Common myeloid progenitor, CD34-positive (primary cell): Measurements from ENCODE around the gene ECE2.
A peak's percentile ranks its signal among the peaks of the same experiment; 100 is the strongest.

Source experiments
- CTCF ChIA-PET: fragments of 350-600 bp; sonication (Branson Sonifier 250); formaldehyde crosslinking; loops from one replicate; lab custom pipeline; 2021; ENCODE audit warnings: antibody characterized with exemption; lab: Charles Lee
- POLR2A ChIA-PET: fragments of 350-600 bp; sonication (Branson Sonifier 250); formaldehyde crosslinking; loops from one replicate; lab custom pipeline; 2021; ENCODE audit warnings: antibody characterized with exemption; lab: Charles Lee
- DNase-seq, 3 donors: peaks; one replicate each; pipeline versions ENCODE4 v3.0.0 to v3.0.0-alpha.2; 2013
- H3K27ac ChIP-seq, 2 experiments: 1 replicate in 1 of 2; 2 replicates in 1 of 2; pipeline ENCODE4 v1.7.0; 2013; ENCODE audit warnings: inconsistent platforms in 2 of 2, low read length in 2 of 2, mild to moderate bottlenecking in 2 of 2, low read depth in 1 of 2, moderate library complexity in 1 of 2; ENCODE audit not compliant: severe bottlenecking in 2 of 2, insufficient read depth in 1 of 2, poor library complexity in 1 of 2
- H3K27me3 ChIP-seq, 5 experiments: replicated peaks in 2 of 5; 1 replicate in 3 of 5; 2 replicates in 2 of 5; pipeline versions ENCODE4 v1.6.1 to v1.7.0; 2013; ENCODE audit warnings: low read length in 4 of 5, mild to moderate bottlenecking in 2 of 5, moderate library complexity in 2 of 5, inconsistent platforms in 1 of 5; ENCODE audit not compliant: insufficient read depth in 5 of 5, control insufficient read depth in 4 of 5
- H3K36me3 ChIP-seq, 4 experiments: 1 replicate in 2 of 4; 2 replicates in 2 of 4; pipeline versions ENCODE4 v1.6.1 to v1.7.0; 2013; ENCODE audit warnings: low read length in 3 of 4, control low read depth in 1 of 4, mild to moderate bottlenecking in 1 of 4; ENCODE audit not compliant: control insufficient read depth in 4 of 4, insufficient read depth in 4 of 4
- H3K4me1 ChIP-seq, 4 experiments: 1 replicate in 3 of 4; 2 replicates in 1 of 4; pipeline versions ENCODE4 v1.6.1 to v1.7.1; 2013; ENCODE audit warnings: low read length in 3 of 4, mild to moderate bottlenecking in 3 of 4, control low read depth in 1 of 4, inconsistent platforms in 1 of 4, moderate library complexity in 1 of 4; ENCODE audit not compliant: control insufficient read depth in 4 of 4, insufficient read depth in 4 of 4; ENCODE audit errors: control extremely low read depth in 1 of 4
- H3K4me3 ChIP-seq, 7 experiments: 1 replicate in 4 of 7; 2 replicates in 3 of 7; pipeline versions ENCODE4 v1.5.1 to v1.7.0; 2013; ENCODE audit warnings: mild to moderate bottlenecking in 7 of 7, low read length in 6 of 7, moderate library complexity in 6 of 7, inconsistent platforms in 2 of 7, low read depth in 2 of 7, control low read depth in 1 of 7; ENCODE audit not compliant: insufficient read depth in 4 of 7, control insufficient read depth in 1 of 7; ENCODE audit errors: extremely low read depth in 1 of 7
- H3K9me3 ChIP-seq, 5 experiments: 1 replicate in 4 of 5; 2 replicates in 1 of 5; pipeline versions ENCODE4 v1.6.1 to v1.7.1; 2013; ENCODE audit warnings: low read length in 4 of 5, mild to moderate bottlenecking in 2 of 5, inconsistent platforms in 1 of 5, low read depth in 1 of 5, moderate library complexity in 1 of 5; ENCODE audit not compliant: control insufficient read depth in 4 of 5, insufficient read depth in 2 of 5; ENCODE audit errors: control extremely low read depth in 1 of 5
- WGBS: methylation state at CpG from one replicate; pipeline ENCODE4 v1.1.5; 2013; ENCODE audit not compliant: insufficient coverage; 5-methylcytosine and 5-hydroxymethylcytosine counted together

The ECE2 gene

GRCh38 chr3:184259396-184259877, 16.4 kb upstream of the ECE2 start:
- H3K27ac ChIP-seq: no peak overlapping the region
- no peak for DNase-seq
- peaks cover 0 to 28% (median 22%) of the 10 kb centered on the region in 4 experiments for H3K4me1 ChIP-seq
- POLR2A ChIA-PET: interaction anchor here (0.6 kb wide), 1 partner anchor 123 kb away, joined by 3 read pairs; no protein-coding TSS in a partner anchor
- H3K27me3 ChIP-seq: peaks cover 0 to 60% (median 17%) of the 10 kb centered on the region in 5 experiments
- CTCF ChIA-PET: interaction anchor here (1.2 to 10.4 kb wide), 2 partner anchors 9 to 31 kb away, joined by 4 to 70 read pairs; partner anchors contain the start of genes EEF1AKMT4 and VWA5B2
- peaks cover 0 to 12% (median 7%) of the 10 kb centered on the region in 4 experiments for H3K36me3 ChIP-seq
- H3K4me3 ChIP-seq: no peak overlapping the region
- no peaks in the 10 kb centered on the region for H3K9me3 ChIP-seq
- WGBS: 30% methylated on average over 10 of the region's 28 CpGs

- POLR2A ChIA-PET: interaction anchor here (0.6 to 1.3 kb wide), 2 partner anchors 20 to 124 kb away, joined by 3 read pairs; no protein-coding TSS in a partner anchor
- H3K4me1 ChIP-seq: peaks cover 0 to 28% (median 22%) of the 10 kb centered on the region in 4 experiments
- H3K9me3 ChIP-seq: no peaks in the 10 kb centered on the region
- H3K4me3 ChIP-seq: peak overlapping the region in 4 of 7 experiments; percentile 35 to 67 (median 58)
- peaks cover 6 to 65% (median 17%) of the 10 kb centered on the region in 5 experiments for H3K27me3 ChIP-seq
- H3K27ac ChIP-seq: no peak overlapping the region
- CTCF ChIA-PET: interaction anchor here (0.7 to 1.2 kb wide), 4 partner anchors 9 to 355 kb away, joined by 3 to 4 read pairs (median 4); partner anchors contain the start of gene EEF1AKMT4
- H3K36me3 ChIP-seq: peaks cover 0 to 12% (median 7%) of the 10 kb centered on the region in 4 experiments
- WGBS: 2% methylated on average over 66 of the region's 91 CpGs
- peak in 2 of 3 donors; percentile 61 to 68 for DNase-seq
Measured at GRCh38 chr3:184259878-184260723, 15.7 kb upstream of the ECE2 start.

GRCh38 chr3:184260724-184261269, 15.0 kb upstream of the ECE2 start:
- CTCF ChIA-PET: interaction anchor here (0.7 to 1.2 kb wide), 5 partner anchors 8 to 356 kb away, joined by 3 to 4 read pairs (median 3); no protein-coding TSS in a partner anchor

GRCh38 chr3:184261270-184261853, 14.5 kb upstream of the ECE2 start, which contains the start of gene CAMK2N2:
Gene CAMK2N2 (minus strand): TSS chr3:184261553. CDS start chr3:184261285, 268 bp downstream.
- Histone ChIP-seq H3K9me3 (no peaks in the 10 kb centered on the region), H3K27me3 (peaks cover 7 to 65% (median 18%) of the 10 kb centered on the region in 5 experiments), H3K36me3 (peaks cover 0 to 12% (median 7%) of the 10 kb centered on the region in 4 experiments), H3K4me3 (peak within 1 kb of the TSS in 6 of 7 experiments; percentile 0 to 67 (median 54)), H3K4me1 (peaks cover 0 to 28% (median 22%) of the 10 kb centered on the region in 4 experiments), H3K27ac (no peak within 1 kb of the TSS)
- peak in 1 of 3 donors; percentile 41 for DNase-seq
- ChIA-PET POLR2A (interaction anchor here (0.6 to 1.2 kb wide), 2 partner anchors 21 to 684 kb away, joined by 3 to 4 read pairs; no protein-coding TSS in a partner anchor), CTCF (interaction anchor here (1.0 to 1.2 kb wide), 3 partner anchors 23 to 33 kb away, joined by 3 to 5 read pairs (median 3); no protein-coding TSS in a partner anchor)
- 0% methylated on average over 42 of the region's 67 CpGs for WGBS

More at GRCh38 chr3:184260724-184261269, 15.0 kb upstream of the ECE2 start:
- Histone ChIP-seq H3K27ac (no peak overlapping the region), H3K36me3 (peaks cover 0 to 12% (median 7%) of the 10 kb centered on the region in 4 experiments), H3K9me3 (no peaks in the 10 kb centered on the region), H3K4me1 (peaks cover 0 to 28% (median 22%) of the 10 kb centered on the region in 4 experiments), H3K27me3 (peaks cover 7 to 65% (median 18%) of the 10 kb centered on the region in 5 experiments), H3K4me3 (peak overlapping the region in 5 of 7 experiments; percentile 0 to 67 (median 53))
- POLR2A ChIA-PET: interaction anchor here (1.3 kb wide), 1 partner anchor 20 kb away, joined by 3 read pairs; no protein-coding TSS in a partner anchor
- 2% methylated on average over 31 of the region's 49 CpGs for WGBS
- peak in 1 of 3 donors; percentile 22 for DNase-seq

GRCh38 chr3:184261854-184262763, 13.7 kb upstream of the ECE2 start:
- Histone ChIP-seq H3K9me3 (no peaks in the 10 kb centered on the region), H3K4me1 (peaks cover 0 to 28% (median 22%) of the 10 kb centered on the region in 4 experiments), H3K27ac (no peak overlapping the region), H3K4me3 (peak overlapping the region in 5 of 7 experiments; percentile 40 to 57 (median 49)), H3K27me3 (peaks cover 7 to 66% (median 18%) of the 10 kb centered on the region in 5 experiments), H3K36me3 (peaks cover 0 to 12% (median 7%) of the 10 kb centered on the region in 4 experiments)
- 4% methylated on average over 52 of the region's 66 CpGs for WGBS
- ChIA-PET CTCF (interaction anchor here (1.0 to 1.2 kb wide), 3 partner anchors 24 to 34 kb away, joined by 3 to 5 read pairs (median 3); no protein-coding TSS in a partner anchor), POLR2A (interaction anchor here (0.6 to 1.2 kb wide), 2 partner anchors 22 to 685 kb away, joined by 3 to 4 read pairs; no protein-coding TSS in a partner anchor)
- peak in 2 of 3 donors; percentile 59 for DNase-seq
